ENCODE data around the gene SLAIN1.

SLAIN1 gene

GRCh38 chr13:77715233-77715891 lies 17.9 kb downstream of the SLAIN1 start:
- no peak for DNase-seq

DNA sequence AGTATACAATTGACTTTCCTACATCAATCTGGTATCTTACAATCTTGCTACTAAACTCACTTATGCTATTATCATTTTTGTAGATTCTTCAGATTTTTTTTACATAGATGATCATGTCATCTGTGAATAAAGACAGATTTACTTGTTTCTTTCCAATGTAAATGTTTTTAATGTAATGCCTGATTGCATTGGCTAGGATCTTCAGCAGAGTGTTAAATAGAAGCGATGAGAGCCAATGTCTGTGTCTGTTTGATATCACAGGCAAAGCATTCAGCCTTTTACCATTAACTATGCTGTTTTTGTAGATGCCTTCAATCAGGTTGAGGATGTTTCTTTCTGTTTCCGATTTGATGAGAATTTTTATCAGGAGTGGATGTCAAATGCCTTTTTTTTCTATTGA lies 19.2 kb downstream of the SLAIN1 start:
- DNase-seq, result no peak

DNA sequence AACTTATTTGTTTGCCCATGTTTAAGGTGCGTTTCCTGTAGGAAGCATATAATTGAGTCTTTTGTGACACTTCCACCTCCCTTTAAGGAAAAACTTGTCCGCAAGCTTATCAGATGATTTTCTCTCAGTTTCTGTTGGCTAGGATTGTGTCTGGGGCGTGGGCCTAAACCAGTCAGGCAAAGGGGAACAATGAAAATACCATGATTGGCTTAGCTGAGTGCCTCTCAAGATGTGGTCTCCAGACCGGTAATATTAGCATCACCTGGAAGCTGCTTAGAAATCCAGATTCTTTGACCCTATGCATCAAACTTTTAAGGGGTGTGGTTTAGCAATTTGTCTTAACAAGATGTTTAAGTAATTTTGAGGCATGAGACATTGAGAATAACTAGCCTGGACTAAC lies 20.0 kb downstream of the SLAIN1 start:
- DNase-seq, result no peak

- DNase-seq, result no peak
Measured at GRCh38 chr13:77719128-77719527, 21.6 kb downstream of the SLAIN1 start.

GRCh38 chr13:77720988-77721387 lies 23.5 kb downstream of the SLAIN1 start:
- no peak for DNase-seq

DNA sequence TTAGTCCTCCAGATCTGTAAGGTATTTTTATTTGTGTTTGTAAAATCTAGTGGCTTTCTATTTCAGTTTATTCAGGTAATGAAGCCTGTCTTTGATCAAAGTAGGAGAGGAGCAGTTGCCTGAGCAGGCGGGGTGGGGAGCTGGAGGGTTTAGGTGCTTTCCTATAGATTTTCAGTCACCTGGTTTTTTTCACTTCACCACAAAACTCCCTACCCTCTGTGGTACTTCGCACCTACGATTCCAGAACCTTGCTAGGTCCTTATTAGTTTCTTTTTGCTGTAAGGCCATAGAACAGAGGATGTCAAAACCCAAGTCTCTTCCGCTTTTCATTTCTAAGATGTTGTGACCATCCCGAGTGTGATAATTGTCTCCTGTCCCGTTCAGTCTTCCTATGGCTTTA lies 26.6 kb downstream of the SLAIN1 start:
- no peak for DNase-seq

GRCh38 chr13:77725071-77725470 lies 27.6 kb downstream of the SLAIN1 start:
- no peak for DNase-seq

GRCh38 chr13:77728265-77729125 lies 31.0 kb downstream of the SLAIN1 start:
- DNase-seq, result no peak

GRCh38 chr13:77729502-77730221 lies 32.2 kb downstream of the SLAIN1 start:
- DNase-seq, result no peak

DNA sequence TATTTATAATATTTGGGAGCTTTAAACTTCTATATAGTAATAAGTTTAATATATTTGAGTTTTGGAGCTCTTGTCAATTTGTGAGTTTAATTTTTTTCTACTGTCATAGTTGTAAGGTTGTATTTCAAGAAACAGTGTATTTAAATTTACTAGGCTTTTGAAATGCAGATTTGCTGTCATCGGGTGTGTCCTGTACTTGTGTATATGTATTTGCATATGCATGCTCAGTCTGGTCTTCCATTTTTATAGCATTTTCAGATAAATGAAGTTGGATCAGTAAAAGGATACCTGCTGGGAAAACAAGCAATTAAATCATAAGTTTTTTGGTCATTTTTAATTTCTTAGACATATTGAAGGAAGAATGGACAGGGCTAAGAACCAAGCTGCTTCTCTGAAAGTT lies 33.1 kb downstream of the SLAIN1 start:
- DNase-seq, result no peak

- DNase-seq, result no peak
Measured at GRCh38 chr13:77732287-77732686, 34.8 kb downstream of the SLAIN1 start.

DNA sequence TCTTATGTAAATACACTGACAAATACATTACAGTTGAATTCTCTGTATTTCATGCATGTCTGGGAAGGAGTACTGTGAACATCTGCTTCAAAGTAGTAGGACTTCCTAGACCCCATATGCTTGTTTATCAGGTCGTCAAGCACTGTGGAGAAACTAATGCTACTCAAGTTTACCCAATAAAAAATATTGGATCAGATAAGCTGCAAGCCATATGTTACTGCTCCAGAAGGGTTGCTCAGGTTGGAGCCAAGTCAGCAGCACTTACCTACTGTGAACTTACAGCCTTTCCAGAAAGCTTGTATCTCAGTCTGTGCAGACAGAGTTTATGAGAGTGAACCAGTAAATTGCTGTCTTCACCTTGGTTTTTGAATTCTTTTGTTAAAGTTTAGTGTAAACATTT lies 36.2 kb downstream of the SLAIN1 start:
- DNase-seq, result no peak

DNA sequence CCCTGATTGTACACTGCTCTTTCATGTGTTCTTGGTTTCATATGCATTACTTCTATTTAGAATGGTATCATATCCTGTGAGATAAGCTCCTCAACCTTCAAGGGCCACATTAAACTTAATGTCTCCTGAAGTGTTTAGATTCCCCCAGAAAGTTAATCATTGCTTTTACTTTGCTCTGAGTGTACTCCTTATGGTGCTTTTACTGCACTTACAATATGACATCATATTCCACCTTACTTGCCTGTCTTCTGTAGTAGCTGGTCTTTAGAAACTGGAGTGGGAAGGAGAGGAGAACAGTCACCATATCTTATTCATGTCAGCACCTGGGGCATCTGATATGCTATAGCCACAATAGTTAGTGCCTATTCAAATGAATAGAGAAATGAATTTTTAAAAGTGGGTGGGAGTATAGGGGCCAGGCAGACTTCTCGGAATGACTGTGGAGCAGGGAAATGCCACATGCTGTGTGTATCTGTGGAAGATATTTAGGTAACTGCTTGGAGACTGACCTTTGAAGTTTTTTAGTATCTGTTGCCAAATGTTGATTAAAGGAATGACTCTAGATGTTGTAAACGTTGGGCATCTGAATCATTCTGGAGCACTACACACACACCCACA lies 40.2 kb downstream of the SLAIN1 start:
- DNase-seq, result no peak

DNA sequence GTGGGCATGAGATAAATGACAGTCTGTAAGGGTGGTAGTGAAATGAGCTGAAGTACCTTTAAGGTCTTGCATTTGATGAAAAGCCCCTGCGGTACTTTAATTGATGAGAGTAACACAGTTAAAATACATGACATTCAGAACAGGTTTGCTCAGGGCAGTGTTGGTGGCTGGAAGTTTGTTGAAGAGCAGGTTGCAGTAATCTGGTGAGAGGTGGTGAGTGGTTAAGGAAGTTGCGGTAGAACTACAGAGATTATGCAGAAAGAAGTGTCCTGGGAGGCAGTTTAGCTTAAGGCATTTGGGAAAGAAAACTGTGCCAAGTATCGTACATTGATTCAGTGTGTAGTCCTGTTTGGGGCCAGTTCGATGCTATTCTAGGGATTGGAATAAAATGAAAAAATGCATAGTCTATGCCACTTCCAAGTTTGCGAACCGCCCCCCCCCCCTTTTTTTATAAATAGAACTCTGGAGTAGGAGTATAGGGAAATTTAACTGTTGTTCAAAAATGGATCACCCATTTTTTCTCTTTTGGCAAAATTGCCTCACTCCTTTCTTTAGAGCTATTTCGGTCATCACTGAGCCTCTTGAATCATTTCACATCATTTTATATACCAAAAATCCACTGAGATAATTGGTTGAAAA lies 42.7 kb downstream of the SLAIN1 start:
- DNase-seq, result no peak

DNA sequence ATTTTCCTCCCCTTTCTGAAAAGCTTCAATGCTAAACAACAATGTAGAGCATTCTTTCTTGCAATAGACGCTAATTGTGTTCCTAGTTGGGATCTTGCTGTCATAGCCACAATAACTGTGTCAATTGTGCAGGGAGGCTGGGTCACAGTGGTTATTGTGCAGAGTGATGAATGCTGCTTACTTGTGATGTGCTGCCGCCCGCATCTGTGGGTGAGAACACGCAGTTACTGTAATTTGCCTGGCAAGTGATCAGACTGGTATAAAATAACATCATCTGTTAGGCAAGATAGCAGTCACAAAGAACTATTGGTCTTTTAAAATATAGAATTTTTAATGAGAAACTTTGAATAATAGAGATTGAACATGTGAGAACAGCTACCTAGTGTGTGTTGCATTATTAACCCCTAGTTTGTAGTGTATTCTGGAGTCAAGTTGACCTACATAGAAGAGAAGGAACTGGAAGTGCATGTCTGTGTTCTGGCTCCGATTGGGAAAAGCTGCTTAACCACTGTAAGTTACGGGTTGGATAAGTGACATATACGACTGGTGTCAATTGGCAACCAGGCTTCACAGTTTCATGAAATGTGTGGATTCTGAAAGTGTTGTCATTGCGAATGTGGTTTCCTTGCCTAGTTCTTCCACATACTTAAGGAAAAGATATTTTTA lies 43.6 kb downstream of the SLAIN1 start:
- DNase-seq, result no peak

- no peak for DNase-seq
Measured at GRCh38 chr13:77741597-77741972, 44.1 kb downstream of the SLAIN1 start.

- DNase-seq, result no peak
Measured at GRCh38 chr13:77742801-77743200, 45.3 kb downstream of the SLAIN1 start.

- DNase-seq, result no peak
Measured at GRCh38 chr13:77745784-77746183, 48.3 kb downstream of the SLAIN1 start.

DNA sequence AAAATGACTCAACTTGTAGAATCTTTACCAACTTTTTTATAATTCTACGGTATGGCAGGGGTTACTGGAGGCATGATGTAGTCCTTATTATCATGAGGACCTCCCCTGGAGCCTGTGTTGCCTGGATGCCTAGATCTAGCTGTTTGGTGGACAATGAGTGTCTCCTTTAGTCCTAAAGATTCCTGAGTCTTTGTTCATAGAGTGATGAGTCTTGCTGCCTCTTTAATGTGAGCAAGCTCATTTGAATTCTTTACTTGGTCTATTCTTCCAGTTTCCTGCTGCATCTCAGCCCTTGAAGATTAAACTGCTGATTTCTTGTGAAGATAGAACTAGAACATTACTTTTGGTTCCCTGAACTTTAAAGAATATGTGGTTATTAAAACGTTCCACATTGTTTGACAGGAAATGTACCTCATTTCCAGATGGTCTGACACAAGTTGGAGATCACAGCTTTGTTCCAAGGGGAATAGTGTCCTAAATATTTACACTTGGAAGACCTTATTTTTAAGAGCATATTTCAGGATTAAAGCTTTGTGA lies 51.9 kb downstream of the SLAIN1 start:
- no peak for DNase-seq

GRCh38 chr13:77751513-77752456 lies 54.3 kb downstream of the SLAIN1 start:
- peak; percentile 18 for DNase-seq

Measured in NCI-H1105 treated with DMSO at 0.1 percent for 48 hours (cell line).